Measurements from ENCODE around the gene ATXN1.
A peak's percentile ranks its signal among the peaks of the same experiment; 100 is the strongest.
"Not testable (repeated sequence)": the region's sequence is repeated elsewhere in the genome, so short reads cannot be mapped to it uniquely, and the experiment has no call there.

The ATXN1 gene

GRCh38 chr6:16647422-16647821, 113.8 kb downstream of the ATXN1 start:
- Mint-ChIP-seq H3K4me3 (no peak overlapping the region), H3K9me3 (ENCODE audit: low read depth) (no peaks in the 10 kb centered on the region), H3K4me1 (ENCODE audit: low read depth) (peaks cover 17% of the 10 kb centered on the region), H3K27me3 (no peaks in the 10 kb centered on the region), H3K27ac (no peak overlapping the region), H3K36me3 (peaks cover 29% of the 10 kb centered on the region)

GRCh38 chr6:16644540-16645250, 116.6 kb downstream of the ATXN1 start:
- Mint-ChIP-seq H3K9me3 (ENCODE audit: low read depth) (peaks cover 5% of the 10 kb centered on the region), H3K27ac (no peak overlapping the region), H3K36me3 (peaks cover 34% of the 10 kb centered on the region)

GRCh38 chr6:16639684-16640480, 121.4 kb downstream of the ATXN1 start:
- Mint-ChIP-seq H3K4me3 (no peak overlapping the region), H3K9me3 (ENCODE audit: low read depth) (peaks cover 5% of the 10 kb centered on the region), H3K4me1 (ENCODE audit: low read depth) (peaks cover 16% of the 10 kb centered on the region), H3K27me3 (no peaks in the 10 kb centered on the region), H3K36me3 (peaks cover 29% of the 10 kb centered on the region), H3K27ac (peak overlapping the region; percentile 16)

More at GRCh38 chr6:16644540-16645250, 116.6 kb downstream of the ATXN1 start:
- H3K4me3 Mint-ChIP-seq = no peak overlapping the region
- peaks cover 9% of the 10 kb centered on the region for H3K4me1 Mint-ChIP-seq (ENCODE audit: low read depth)
- H3K27me3 Mint-ChIP-seq = no peaks in the 10 kb centered on the region

GRCh38 chr6:16637635-16638034, 123.6 kb downstream of the ATXN1 start:
- Mint-ChIP-seq H3K27me3 (no peaks in the 10 kb centered on the region), H3K4me1 (ENCODE audit: low read depth) (peaks cover 27% of the 10 kb centered on the region), H3K9me3 (ENCODE audit: low read depth) (peaks cover 5% of the 10 kb centered on the region), H3K36me3 (peaks cover 24% of the 10 kb centered on the region), H3K27ac (no peak overlapping the region), H3K4me3 (no peak overlapping the region)

- Mint-ChIP-seq H3K27me3 (no peaks in the 10 kb centered on the region), H3K36me3 (peaks cover 16% of the 10 kb centered on the region), H3K4me3 (no peak overlapping the region), H3K27ac (peak overlapping the region; percentile 50), H3K4me1 (ENCODE audit: low read depth) (peaks cover 28% of the 10 kb centered on the region), H3K9me3 (ENCODE audit: low read depth) (no peaks in the 10 kb centered on the region)
Observed at GRCh38 chr6:16635810-16636602, 125.3 kb downstream of the ATXN1 start.

- Mint-ChIP-seq H3K9me3 (ENCODE audit: low read depth) (no peaks in the 10 kb centered on the region), H3K4me1 (ENCODE audit: low read depth) (peaks cover 24% of the 10 kb centered on the region), H3K4me3 (no peak overlapping the region), H3K27me3 (no peaks in the 10 kb centered on the region), H3K27ac (no peak overlapping the region), H3K36me3 (peaks cover 15% of the 10 kb centered on the region)
Observed at GRCh38 chr6:16635291-16635809, 125.9 kb downstream of the ATXN1 start.

GRCh38 chr6:16634855-16635254, 126.4 kb downstream of the ATXN1 start:
- Mint-ChIP-seq H3K4me3 (no peak overlapping the region), H3K4me1 (ENCODE audit: low read depth) (peaks cover 24% of the 10 kb centered on the region), H3K36me3 (peaks cover 12% of the 10 kb centered on the region), H3K9me3 (ENCODE audit: low read depth) (no peaks in the 10 kb centered on the region), H3K27me3 (no peaks in the 10 kb centered on the region), H3K27ac (no peak overlapping the region)

GRCh38 chr6:16633961-16634360, 127.3 kb downstream of the ATXN1 start:
- Mint-ChIP-seq H3K4me1 (ENCODE audit: low read depth) (peaks cover 24% of the 10 kb centered on the region), H3K4me3 (no peak overlapping the region), H3K27me3 (no peaks in the 10 kb centered on the region), H3K36me3 (peaks cover 11% of the 10 kb centered on the region), H3K27ac (peak overlapping the region; percentile 18), H3K9me3 (ENCODE audit: low read depth) (no peaks in the 10 kb centered on the region)

GRCh38 chr6:16633465-16633864, 127.8 kb downstream of the ATXN1 start:
- Mint-ChIP-seq H3K9me3 (ENCODE audit: low read depth) (no peaks in the 10 kb centered on the region), H3K27ac (no peak overlapping the region), H3K36me3 (peaks cover 11% of the 10 kb centered on the region), H3K27me3 (no peaks in the 10 kb centered on the region), H3K4me1 (ENCODE audit: low read depth) (peaks cover 24% of the 10 kb centered on the region), H3K4me3 (no peak overlapping the region)

GRCh38 chr6:16632101-16632500, 129.2 kb downstream of the ATXN1 start:
- peak overlapping the region; percentile 3 for H3K27ac Mint-ChIP-seq
- H3K36me3 Mint-ChIP-seq = peaks cover 15% of the 10 kb centered on the region
- no peak overlapping the region for H3K4me3 Mint-ChIP-seq

GRCh38 chr6:16630026-16630643, 131.1 kb downstream of the ATXN1 start:
- Mint-ChIP-seq H3K9me3 (ENCODE audit: low read depth) (no peaks in the 10 kb centered on the region), H3K27ac (no peak overlapping the region), H3K4me1 (ENCODE audit: low read depth) (peaks cover 13% of the 10 kb centered on the region), H3K27me3 (no peaks in the 10 kb centered on the region), H3K4me3 (no peak overlapping the region), H3K36me3 (peaks cover 15% of the 10 kb centered on the region)

More at GRCh38 chr6:16632101-16632500, 129.2 kb downstream of the ATXN1 start:
- H3K27me3 Mint-ChIP-seq = no peaks in the 10 kb centered on the region
- no peaks in the 10 kb centered on the region for H3K9me3 Mint-ChIP-seq (ENCODE audit: low read depth)
- H3K4me1 Mint-ChIP-seq (ENCODE audit: low read depth) = peaks cover 24% of the 10 kb centered on the region

- not testable (repeated sequence) for H3K4me1 Mint-ChIP-seq (ENCODE audit: low read depth); H3K9me3 Mint-ChIP-seq (ENCODE audit: low read depth); H3K27me3 Mint-ChIP-seq; H3K27ac Mint-ChIP-seq; H3K4me3 Mint-ChIP-seq
- H3K36me3 Mint-ChIP-seq = peaks cover 15% of the 10 kb centered on the region
Observed at GRCh38 chr6:16628580-16628979, 132.7 kb downstream of the ATXN1 start.

GRCh38 chr6:16626650-16627049, 134.6 kb downstream of the ATXN1 start:
- Mint-ChIP-seq H3K36me3 (peaks cover 10% of the 10 kb centered on the region), H3K9me3 (ENCODE audit: low read depth) (no peaks in the 10 kb centered on the region), H3K4me1 (ENCODE audit: low read depth) (peaks cover 14% of the 10 kb centered on the region), H3K27me3 (no peaks in the 10 kb centered on the region), H3K4me3 (no peak overlapping the region), H3K27ac (no peak overlapping the region)

Data from activated naive CD8-positive, alpha-beta T cell (primary cell).